ENCODE data around the gene PKD1. TPM values are rescaled to one million over a fixed set of nuclear protein-coding genes. Genes with fewer than 3 reads are reported as not detected.

PKD1 gene
- total RNA-seq, 1 donor from 2014 or later = 183 TPM

DNA sequence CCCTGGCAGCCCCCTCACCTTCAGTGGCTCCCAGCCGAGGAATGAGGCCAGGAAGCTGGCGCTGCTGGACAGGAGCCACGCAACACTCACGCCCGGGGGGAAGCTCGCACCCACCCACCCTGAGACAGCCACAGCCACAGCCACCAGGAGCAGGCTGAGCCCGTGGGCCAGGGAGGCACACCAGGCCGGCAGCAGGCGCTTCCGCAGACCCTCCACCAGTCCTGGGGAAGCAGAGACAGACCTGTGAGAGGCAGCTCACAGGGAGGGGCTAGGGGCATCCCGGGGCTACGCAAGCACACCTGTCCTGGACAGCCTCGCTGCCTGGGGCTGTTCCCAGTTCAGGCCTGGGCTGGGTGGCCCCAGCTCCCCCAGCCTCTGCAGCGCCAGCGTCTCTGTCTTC, 41.9 kb downstream of the PKD1 start:
- Mint-ChIP-seq H3K36me3 (peaks cover 16% of the 10 kb centered on the region), H3K4me1 (no peaks in the 10 kb centered on the region), H3K27me3 (ENCODE audit: low read depth) (no peaks in the 10 kb centered on the region), H3K27ac (no peak overlapping the region), H3K9me3 (no peaks in the 10 kb centered on the region), H3K4me3 (no peak overlapping the region)
- no peak for DNase-seq (ENCODE audit: low spot score in 2 of 2, unreplicated experiment in 2 of 2)
- no peak for TF ChIP-seq CTCF (IDR thresholded peaks at IDR 0.05; ENCODE audit: unreplicated experiment)

GRCh38 chr16:2092866-2093265, 42.8 kb downstream of the PKD1 start:
- no peaks in the 10 kb centered on the region for H3K9me3 Mint-ChIP-seq
- H3K27me3 Mint-ChIP-seq (ENCODE audit: low read depth) = no peaks in the 10 kb centered on the region
- TF ChIP-seq CTCF (IDR thresholded peaks at IDR 0.05; ENCODE audit: unreplicated experiment) = no peak
- no peaks in the 10 kb centered on the region for H3K4me1 Mint-ChIP-seq
- peaks cover 17% of the 10 kb centered on the region for H3K36me3 Mint-ChIP-seq
- no peak for DNase-seq (ENCODE audit: low spot score in 2 of 2, unreplicated experiment in 2 of 2)
- H3K27ac Mint-ChIP-seq = no peak overlapping the region
- H3K4me3 Mint-ChIP-seq = no peak overlapping the region

DNA sequence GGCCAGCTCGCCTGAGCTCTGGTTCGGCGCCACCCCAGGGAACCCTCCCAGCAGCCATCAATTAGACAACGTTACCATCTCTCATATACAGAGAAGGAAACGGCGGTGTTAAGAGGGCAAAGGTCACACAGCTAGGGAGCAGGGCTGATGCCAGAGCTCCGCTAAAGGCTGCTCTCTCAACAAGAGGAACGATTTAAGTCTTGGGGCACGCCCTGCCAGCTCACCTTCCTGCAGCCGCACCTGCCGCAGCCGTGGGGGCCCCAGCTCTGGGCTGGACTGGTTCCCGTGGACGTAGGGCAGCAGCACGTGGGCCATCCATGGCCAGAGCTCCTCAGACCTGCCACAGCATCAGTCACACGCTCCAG, 43.5 kb downstream of the PKD1 start:
- no peak for DNase-seq (ENCODE audit: low spot score in 2 of 2, unreplicated experiment in 2 of 2)
- no peak overlapping the region for H3K27ac Mint-ChIP-seq
- no peaks in the 10 kb centered on the region for H3K9me3 Mint-ChIP-seq
- H3K36me3 Mint-ChIP-seq = peaks cover 17% of the 10 kb centered on the region
- H3K27me3 Mint-ChIP-seq (ENCODE audit: low read depth) = no peaks in the 10 kb centered on the region
- TF ChIP-seq CTCF (IDR thresholded peaks at IDR 0.05; ENCODE audit: unreplicated experiment) = no peak
- H3K4me3 Mint-ChIP-seq = no peak overlapping the region
- no peaks in the 10 kb centered on the region for H3K4me1 Mint-ChIP-seq

GRCh38 chr16:2091547-2092255, 44.0 kb downstream of the PKD1 start:
- DNase-seq (ENCODE audit: low spot score in 2 of 2, unreplicated experiment in 2 of 2) = no peak
- H3K4me1 Mint-ChIP-seq = no peaks in the 10 kb centered on the region
- H3K36me3 Mint-ChIP-seq = peaks cover 17% of the 10 kb centered on the region
- no peak for TF ChIP-seq CTCF (IDR thresholded peaks at IDR 0.05; ENCODE audit: unreplicated experiment)
- no peaks in the 10 kb centered on the region for H3K27me3 Mint-ChIP-seq (ENCODE audit: low read depth)
- no peak overlapping the region for H3K27ac Mint-ChIP-seq
- H3K4me3 Mint-ChIP-seq = no peak overlapping the region
- no peaks in the 10 kb centered on the region for H3K9me3 Mint-ChIP-seq

DNA sequence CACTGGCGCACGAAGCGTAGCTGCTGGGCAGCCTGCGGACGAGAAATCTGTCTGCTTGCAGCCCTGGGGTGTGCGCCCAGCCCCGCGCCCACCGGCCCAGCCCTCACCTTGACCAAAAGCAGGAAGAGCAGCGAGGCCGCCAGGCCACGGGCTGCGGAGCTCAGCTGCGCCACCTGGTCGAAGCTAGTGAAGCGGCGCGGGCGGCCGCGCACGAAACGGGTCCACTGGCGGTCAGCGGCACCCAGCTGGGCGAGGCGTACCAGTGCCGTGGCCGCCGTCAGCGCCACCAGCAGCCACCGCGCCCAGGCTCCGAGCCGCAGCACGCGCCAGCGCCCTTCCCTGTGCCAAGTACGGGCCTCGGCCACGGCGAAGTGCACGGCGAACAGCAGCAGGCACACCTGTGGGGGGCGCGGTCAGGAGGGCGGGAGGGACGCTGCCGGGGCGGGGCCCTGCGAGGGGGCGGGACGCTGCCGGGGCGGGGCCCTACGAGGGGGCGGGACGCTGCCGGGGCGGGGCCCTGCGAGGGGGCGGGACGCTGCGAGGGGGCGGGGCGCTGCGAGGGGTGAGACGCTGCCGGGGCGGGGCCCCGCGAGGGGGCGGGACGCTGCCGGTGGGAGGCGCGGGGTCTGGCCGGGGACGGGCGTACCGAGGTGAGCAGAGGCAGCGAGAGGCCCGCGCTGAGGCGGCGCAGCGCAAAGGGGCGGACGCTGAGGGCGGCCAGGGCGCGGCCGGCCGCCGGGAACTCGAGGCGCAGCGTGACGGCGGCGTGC, 44.7 kb downstream of the PKD1 start:
- peaks cover 13% of the 10 kb centered on the region for H3K36me3 Mint-ChIP-seq
- no peaks in the 10 kb centered on the region for H3K4me1 Mint-ChIP-seq
- H3K4me3 Mint-ChIP-seq = peak overlapping the region; percentile 43
- peak; percentile 87 to 90 for DNase-seq (ENCODE audit: low spot score in 2 of 2, unreplicated experiment in 2 of 2)
- H3K27me3 Mint-ChIP-seq (ENCODE audit: low read depth) = no peaks in the 10 kb centered on the region
- H3K9me3 Mint-ChIP-seq = no peaks in the 10 kb centered on the region
- no peak for TF ChIP-seq CTCF (IDR thresholded peaks at IDR 0.05; ENCODE audit: unreplicated experiment)
- peak overlapping the region; percentile 39 for H3K27ac Mint-ChIP-seq

Data from mesothelial cell of epicardium (in vitro differentiated cells).